HepG2 (cell line): ENCODE data around the gene CACNA1G. TPM values are rescaled to one million over a fixed set of nuclear protein-coding genes. Genes with fewer than 3 reads are reported as not detected.
A peak's percentile ranks its signal among the peaks of the same experiment; 100 is the strongest.

Experiments used
- BATF2 ChIP-seq: sonication (generic); formaldehyde crosslinking; IDR thresholded peaks from 2 replicates; pipeline ENCODE4 v1.8.0; 2022; ENCODE audit warnings: mild to moderate bottlenecking, missing genetic modification reagents, moderate library complexity
- BHLHE40 ChIP-seq: IDR thresholded peaks from 2 replicates; pipeline ENCODE4 v1.6.1; 2011; ENCODE audit warnings: low read length, improper control_type of control experiment
- CBX1 ChIP-seq: IDR thresholded peaks from one replicate; pipeline ENCODE4 v1.6.1; 2016; ENCODE audit warnings: antibody characterized with exemption, low read depth
- CBX2 ChIP-seq, 2 experiments: fragments of 200-600 bp in 1 of 2; sonication (generic); formaldehyde crosslinking in 1 of 2; IDR thresholded peaks; 2 replicates each; pipeline versions ENCODE4 v1.7.0 to v1.8.1; 2018 to 2022; ENCODE audit warnings: low read depth in 2 of 2, low read length in 1 of 2, mild to moderate bottlenecking in 1 of 2, missing genetic modification reagents in 1 of 2
- E2F2 ChIP-seq: sonication (generic); formaldehyde crosslinking; IDR thresholded peaks from 2 replicates; pipeline ENCODE4 v1.4.0; 2020; ENCODE audit warnings: missing genetic modification reagents, borderline replicate concordance
- GMEB1 ChIP-seq: sonication (generic); formaldehyde crosslinking; IDR thresholded peaks from 2 replicates; pipeline ENCODE4 v1.5.1; 2020; ENCODE audit warnings: missing genetic modification reagents, mild to moderate bottlenecking, borderline replicate concordance
- KMT2B ChIP-seq: IDR thresholded peaks from 2 replicates; pipeline ENCODE4 v1.6.1; 2016; ENCODE audit warnings: missing genetic modification reagents, missing compliant biosample characterization
- NCOR1 ChIP-seq: fragments of 200-600 bp; sonication (generic); IDR thresholded peaks from 2 replicates; pipeline ENCODE4 v1.7.0; 2017; ENCODE audit warnings: antibody characterized with exemption, low read length, borderline replicate concordance
- NFKBIZ ChIP-seq: IDR thresholded peaks from 2 replicates; pipeline ENCODE4 v1.6.1; 2018; ENCODE audit warnings: missing genetic modification reagents, missing compliant biosample characterization
- PHF5A ChIP-seq: IDR thresholded peaks from one replicate; pipeline ENCODE4 v1.6.1; 2018; ENCODE audit warnings: low read depth, missing genetic modification reagents; ENCODE audit not compliant: unreplicated experiment
- RAD51 ChIP-seq: fragments of 450-650 bp; IDR thresholded peaks from 2 replicates; pipeline ENCODE4 v1.6.1; 2016; ENCODE audit warnings: borderline replicate concordance
- SIX4 ChIP-seq: sonication (generic); formaldehyde crosslinking; IDR thresholded peaks from 2 replicates; pipeline ENCODE4 v1.4.0; 2020; ENCODE audit warnings: missing genetic modification reagents
- SMAD3 ChIP-seq: sonication (generic); formaldehyde crosslinking; IDR thresholded peaks from 2 replicates; pipeline ENCODE4 v1.4.0; 2020; ENCODE audit warnings: missing genetic modification reagents
- SRSF4 ChIP-seq: fragments of 200-400 bp; formaldehyde crosslinking; IDR thresholded peaks from one replicate; pipeline ENCODE4 v1.6.1; 2018; ENCODE audit warnings: mild to moderate bottlenecking, low read depth, low read length, moderate library complexity; ENCODE audit not compliant: poor library complexity, severe bottlenecking
- TP53 ChIP-seq: sonication (generic); formaldehyde crosslinking; conservative IDR thresholded peaks from 2 replicates; pipeline ENCODE4 v1.4.0; 2020; ENCODE audit warnings: missing genetic modification reagents
- ZNF256 ChIP-seq: sonication (generic); formaldehyde crosslinking; conservative IDR thresholded peaks from 2 replicates; pipeline ENCODE4 v1.4.0; 2020; ENCODE audit warnings: missing genetic modification reagents
- ZNF296 ChIP-seq: sonication (generic); formaldehyde crosslinking; conservative IDR thresholded peaks from 2 replicates; pipeline ENCODE4 v1.5.0; 2020; ENCODE audit warnings: mild to moderate bottlenecking, missing genetic modification reagents
- ZNF501 ChIP-seq: sonication (generic); formaldehyde crosslinking; IDR thresholded peaks from 2 replicates; pipeline ENCODE4 v1.5.1; 2020; ENCODE audit warnings: mild to moderate bottlenecking, moderate library complexity, missing genetic modification reagents
- polyA plus RNA-seq, 8 experiments: library from polyadenylated mRNA; depleted of rRNA in 3 of 8; stranded (reverse) in 7 of 8; unstranded in 1 of 8; fragments of >200 nt; fragmentation: Illumina TruSeq in 4 of 8; extraction: Trizol in 4 of 8; gene quantifications; 2 replicates each; pipeline versions ENCODE4 v1.2.1 to v1.2.3, GENCODE V29; 2011 to 2016; ENCODE audit warnings: low read depth in 4 of 8, missing spikeins in 1 of 8, mixed read lengths in 1 of 8; ENCODE audit not compliant: insufficient read depth in 1 of 8
- total RNA-seq, 5 experiments: library from RNA; depleted of rRNA; stranded (reverse); fragments of >200 nt; fragmentation: Illumina TruSeq; extraction: Trizol; gene quantifications; 2 replicates each; pipeline ENCODE4 v1.2.3, GENCODE V29; 2016; ENCODE audit warnings: low read depth in 1 of 5
- TF ChIP-seq, protein P1 (sequence below): sonication (generic); formaldehyde crosslinking; IDR thresholded peaks from 2 replicates; pipeline ENCODE4 v1.9.0; 2022; ENCODE audit warnings: low read depth, missing genetic modification reagents
- TF ChIP-seq, protein P2 (sequence below): IDR thresholded peaks from 2 replicates; pipeline ENCODE4 v1.6.1; 2016; ENCODE audit warnings: missing biosample characterization, missing genetic modification reagents, low read depth

CACNA1G gene
- total and polyA plus RNA-seq, 2 of the 13 experiments (the other 11 are each of a cell fraction or from before 2014, with no cell fraction given), result 0.02 TPM; not detected in 1

- no peak for TF ChIP-seq CBX2 (IDR thresholded peaks at IDR 0.05; ENCODE audit: low read depth, low read length)
- no peak for TF ChIP-seq CBX2 (CRISPR knock-in tag; IDR thresholded peaks at IDR 0.05; ENCODE audit: low read depth)
- peak; percentile 93 for TF ChIP-seq ZNF501 (CRISPR knock-in tag)
- no peak for TF ChIP-seq RAD51
- TF ChIP-seq KMT2B (CRISPR knock-in tag), result no peak; the same call in 1 of the 2 replicates
- no peak for TF ChIP-seq BHLHE40
- peak; percentile 60; the same call in 1 of the 2 replicates for TF ChIP-seq NCOR1
- no peak for TF ChIP-seq TP53 (CRISPR knock-in tag)
- TF ChIP-seq, protein P1, sequence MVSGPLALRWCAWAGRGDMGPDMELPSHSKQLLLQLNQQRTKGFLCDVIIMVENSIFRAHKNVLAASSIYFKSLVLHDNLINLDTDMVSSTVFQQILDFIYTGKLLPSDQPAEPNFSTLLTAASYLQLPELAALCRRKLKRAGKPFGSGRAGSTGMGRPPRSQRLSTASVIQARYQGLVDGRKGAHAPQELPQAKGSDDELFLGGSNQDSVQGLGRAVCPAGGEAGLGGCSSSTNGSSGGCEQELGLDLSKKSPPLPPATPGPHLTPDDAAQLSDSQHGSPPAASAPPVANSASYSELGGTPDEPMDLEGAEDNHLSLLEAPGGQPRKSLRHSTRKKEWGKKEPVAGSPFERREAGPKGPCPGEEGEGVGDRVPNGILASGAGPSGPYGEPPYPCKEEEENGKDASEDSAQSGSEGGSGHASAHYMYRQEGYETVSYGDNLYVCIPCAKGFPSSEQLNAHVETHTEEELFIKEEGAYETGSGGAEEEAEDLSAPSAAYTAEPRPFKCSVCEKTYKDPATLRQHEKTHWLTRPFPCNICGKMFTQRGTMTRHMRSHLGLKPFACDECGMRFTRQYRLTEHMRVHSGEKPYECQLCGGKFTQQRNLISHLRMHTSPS (CRISPR knock-in tag), result peak; percentile 96
- TF ChIP-seq, protein P2, sequence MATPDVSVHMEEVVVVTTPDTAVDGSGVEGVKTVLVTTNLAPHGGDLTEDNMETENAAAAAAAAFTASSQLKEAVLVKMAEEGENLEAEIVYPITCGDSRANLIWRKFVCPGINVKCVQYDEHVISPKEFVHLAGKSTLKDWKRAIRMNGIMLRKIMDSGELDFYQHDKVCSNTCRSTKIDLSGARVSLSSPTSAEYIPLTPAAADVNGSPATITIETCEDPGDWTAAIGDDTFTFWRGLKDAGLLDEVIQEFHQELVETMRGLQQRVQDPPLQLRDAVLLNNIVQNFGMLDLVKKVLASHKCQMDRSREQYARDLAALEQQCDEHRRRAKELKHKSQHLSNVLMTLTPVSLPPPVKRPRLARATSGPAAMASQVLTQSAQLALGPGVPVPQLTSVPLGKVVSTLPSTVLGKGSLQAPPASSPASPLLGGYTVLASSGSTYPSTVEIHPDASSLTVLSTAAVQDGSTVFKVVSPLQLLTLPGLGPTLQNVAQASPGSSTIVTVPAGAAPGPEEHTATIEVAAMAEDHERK, result no peak
- no peak; the same call in none of the 2 replicates for TF ChIP-seq GMEB1 (CRISPR knock-in tag)
- TF ChIP-seq SMAD3 (CRISPR knock-in tag), result no peak
- no peak for TF ChIP-seq SRSF4
- peak; percentile 50 for TF ChIP-seq ZNF296 (CRISPR knock-in tag)
- no peak for TF ChIP-seq CBX1
- TF ChIP-seq PHF5A (CRISPR knock-in tag), result peak; percentile 69
- no peak for TF ChIP-seq SIX4 (CRISPR knock-in tag)
- no peak for TF ChIP-seq ZNF256 (CRISPR knock-in tag)
- no peak for TF ChIP-seq NFKBIZ (CRISPR knock-in tag)
- peak; percentile 82 for TF ChIP-seq BATF2
- TF ChIP-seq E2F2, result no peak
Observed at GRCh38 chr17:50627782-50628601, 67.5 kb downstream of the CACNA1G start (continued).
